Measurements from ENCODE around the gene S100A9.

The S100A9 gene

GRCh38 chr1:153361480-153362109 lies 3.9 kb downstream of the S100A9 start:
- TF ChIP-seq ZNF274 (IDR thresholded peaks at IDR 0.05; ENCODE audit: low read depth, low read length) = no peak
- H3K4me3 ChIP-seq (ENCODE audit: low read length) = no peak overlapping the region

GRCh38 chr1:153362187-153362775 lies 4.6 kb downstream of the S100A9 start:
- no peak for TF ChIP-seq ZNF274 (IDR thresholded peaks at IDR 0.05; ENCODE audit: low read depth, low read length)
- no peak overlapping the region for H3K4me3 ChIP-seq (ENCODE audit: low read length)

- no peak for TF ChIP-seq ZNF274 (IDR thresholded peaks at IDR 0.05; ENCODE audit: low read depth, low read length)
- no peak overlapping the region for H3K4me3 ChIP-seq (ENCODE audit: low read length)
Measured at GRCh38 chr1:153363641-153364040, 6.0 kb downstream of the S100A9 start.

- no peak for TF ChIP-seq ZNF274 (IDR thresholded peaks at IDR 0.05; ENCODE audit: low read depth, low read length)
- H3K4me3 ChIP-seq (ENCODE audit: low read length) = no peak overlapping the region
Measured at GRCh38 chr1:153364156-153364555, 6.5 kb downstream of the S100A9 start.

GRCh38 chr1:153364766-153365666 lies 7.4 kb downstream of the S100A9 start:
- TF ChIP-seq ZNF274 (IDR thresholded peaks at IDR 0.05; ENCODE audit: low read depth, low read length) = no peak
- no peak overlapping the region for H3K4me3 ChIP-seq (ENCODE audit: low read length)

- no peak for TF ChIP-seq ZNF274 (IDR thresholded peaks at IDR 0.05; ENCODE audit: low read depth, low read length)
- H3K4me3 ChIP-seq (ENCODE audit: low read length) = no peak overlapping the region
Measured at GRCh38 chr1:153365696-153366095, 8.0 kb downstream of the S100A9 start.

GRCh38 chr1:153366261-153366660 lies 8.6 kb downstream of the S100A9 start:
- H3K4me3 ChIP-seq (ENCODE audit: low read length) = no peak overlapping the region
- no peak for TF ChIP-seq ZNF274 (IDR thresholded peaks at IDR 0.05; ENCODE audit: low read depth, low read length)

- H3K4me3 ChIP-seq (ENCODE audit: low read length) = no peak overlapping the region
- no peak for TF ChIP-seq ZNF274 (IDR thresholded peaks at IDR 0.05; ENCODE audit: low read depth, low read length)
Measured at GRCh38 chr1:153367090-153367489, 9.4 kb downstream of the S100A9 start.

GRCh38 chr1:153368495-153368894 lies 10.8 kb downstream of the S100A9 start:
- no peak for TF ChIP-seq ZNF274 (IDR thresholded peaks at IDR 0.05; ENCODE audit: low read depth, low read length)
- H3K4me3 ChIP-seq (ENCODE audit: low read length) = no peak overlapping the region

GRCh38 chr1:153370146-153370545 lies 12.5 kb downstream of the S100A9 start:
- H3K4me3 ChIP-seq (ENCODE audit: low read length) = no peak overlapping the region
- no peak for TF ChIP-seq ZNF274 (IDR thresholded peaks at IDR 0.05; ENCODE audit: low read depth, low read length)

- no peak overlapping the region for H3K4me3 ChIP-seq (ENCODE audit: low read length)
- TF ChIP-seq ZNF274 (IDR thresholded peaks at IDR 0.05; ENCODE audit: low read depth, low read length) = no peak
Measured at GRCh38 chr1:153371231-153371630, 13.6 kb downstream of the S100A9 start.

- no peak overlapping the region for H3K4me3 ChIP-seq (ENCODE audit: low read length)
- TF ChIP-seq ZNF274 (IDR thresholded peaks at IDR 0.05; ENCODE audit: low read depth, low read length) = no peak
Measured at GRCh38 chr1:153372571-153372970, 14.9 kb downstream of the S100A9 start.

GRCh38 chr1:153374071-153374470 lies 16.4 kb downstream of the S100A9 start:
- H3K4me3 ChIP-seq (ENCODE audit: low read length) = no peak overlapping the region
- TF ChIP-seq ZNF274 (IDR thresholded peaks at IDR 0.05; ENCODE audit: low read depth, low read length) = no peak

- no peak within 1 kb of the TSS for H3K4me3 ChIP-seq (ENCODE audit: low read length)
- TF ChIP-seq ZNF274 (IDR thresholded peaks at IDR 0.05; ENCODE audit: low read depth, low read length) = no peak
Measured at GRCh38 chr1:153375511-153375910, 17.9 kb downstream of the S100A9 start, which contains the start of gene S100A12. S100A12 (minus strand) TSS chr1:153375621; CDS start chr1:153374592, 1,029 bp downstream.

GRCh38 chr1:153379591-153379990 lies 21.9 kb downstream of the S100A9 start:
- TF ChIP-seq ZNF274 (IDR thresholded peaks at IDR 0.05; ENCODE audit: low read depth, low read length) = no peak
- H3K4me3 ChIP-seq (ENCODE audit: low read length) = no peak overlapping the region

Data from GM08714 (cell line).